Spleen (tissue), 11 donors: ENCODE data around the gene SUZ12. TPM values are rescaled to one million over a fixed set of nuclear protein-coding genes. Genes with fewer than 3 reads are reported as not detected.

Source experiments
- DNase-seq: peaks from one replicate; pipeline ENCODE4 v3.0.0-alpha.2; 2020
- H3K27ac ChIP-seq, 8 donors: fragments of 200-600 bp; sonication (generic) in 7 of 8; 1 replicate in 4 of 8; 2 replicates in 4 of 8; pipeline versions ENCODE4 v1.5.0 to v1.8.0; 2016 to 2021; ENCODE audit warnings: inconsistent platforms in 4 of 8, mild to moderate bottlenecking in 4 of 8, moderate library complexity in 1 of 8
- H3K27me3 ChIP-seq, 7 donors: fragments of 200-600 bp; sonication (generic) in 6 of 7; replicated peaks in 1 of 7; 1 replicate in 4 of 7; 2 replicates in 3 of 7; pipeline versions ENCODE4 v1.5.0 to v1.8.0; 2016 to 2021; ENCODE audit warnings: inconsistent platforms in 3 of 7, mild to moderate bottlenecking in 1 of 7
- H3K36me3 ChIP-seq, 6 donors: fragments of 200-600 bp; sonication (generic) in 5 of 6; 1 replicate in 4 of 6; 2 replicates in 2 of 6; pipeline versions ENCODE4 v1.5.0 to v1.8.0; 2016 to 2021; ENCODE audit warnings: inconsistent platforms in 2 of 6
- H3K4me1 ChIP-seq, 6 donors: fragments of 200-600 bp; sonication (generic) in 5 of 6; 1 replicate in 3 of 6; 2 replicates in 3 of 6; pipeline versions ENCODE4 v1.5.0 to v1.8.0; 2016 to 2021; ENCODE audit warnings: inconsistent platforms in 3 of 6
- H3K4me3 ChIP-seq, 8 donors: fragments of 200-600 bp; sonication (generic) in 7 of 8; 1 replicate in 4 of 8; 2 replicates in 4 of 8; pipeline versions ENCODE4 v1.5.0 to v1.8.0; 2016 to 2021; ENCODE audit warnings: inconsistent platforms in 4 of 8, mild to moderate bottlenecking in 4 of 8, moderate library complexity in 2 of 8
- H3K9me3 ChIP-seq, 8 donors: fragments of 200-600 bp; sonication (generic) in 7 of 8; 1 replicate in 4 of 8; 2 replicates in 4 of 8; pipeline versions ENCODE4 v1.5.0 to v1.8.0; 2016 to 2021; ENCODE audit warnings: inconsistent platforms in 4 of 8
- POLR2A ChIP-seq, 3 donors: fragments of 450-650 bp; IDR thresholded peaks; one replicate each; pipeline ENCODE4 v1.5.1; 2017; ENCODE audit warnings: antibody characterized with exemption in 3 of 3, mild to moderate bottlenecking in 1 of 3
- POLR2AphosphoS5 ChIP-seq, 3 donors: sonication (generic); formaldehyde crosslinking; IDR thresholded peaks; one replicate each; pipeline ENCODE4 v1.5.1; 2017; ENCODE audit warnings: antibody characterized with exemption in 3 of 3
- WGBS, 5 donors: extraction: QIAGEN DNeasy Blood & Tissue Kit in 3 of 5; methylation state at CpG; one replicate each; pipeline versions ENCODE4 v1.1.5 to v1.1.7; 2013 to 2018; 5-methylcytosine and 5-hydroxymethylcytosine counted together
- intact Hi-C: fragments of 100-400 bp; cut with DNase I; formaldehyde crosslinking; loops from one replicate; pipeline ENCODE4 v1.15.0; 2023; ENCODE audit warnings: low total_unique reads
- polyA plus RNA-seq, 3 donors: library from polyadenylated mRNA; stranded (reverse); fragments of 200-250 nt; gene quantifications; one replicate each; pipeline ENCODE4 v1.2.1, GENCODE V29; 2013
- total RNA-seq, 7 donors: library from RNA; depleted of rRNA in 3 of 7; stranded (reverse); fragments of >200 nt in 3 of 7; fragmentation: NEBNext Ultra II Directional in 4 of 7; extraction: Animal tissue kit (Norgen Biotek cat#: 25700) in 4 of 7; gene quantifications; one replicate each; pipeline versions ENCODE4 v1.1.0 to v1.2.1, GENCODE V29; 2016 to 2021
- TF ChIP-seq, protein P1 (sequence below), 11 experiments: fragments of 200-600 bp in 7 of 11; fragments of 450-650 bp in 4 of 11; sonication (generic) in 4 of 11; IDR thresholded peaks in 8 of 11; conservative IDR thresholded peaks in 3 of 11; 1 replicate in 7 of 11; 2 replicates in 4 of 11; pipeline versions ENCODE4 v1.4.0 to v1.8.0; 2016 to 2021; ENCODE audit warnings: antibody characterized with exemption in 11 of 11, inconsistent platforms in 4 of 11, mild to moderate bottlenecking in 1 of 11
- donor health status: healthy with polysubstance abuse.
- donor health status: DM: no; HTN: no; CAD: no; lungs with moderate emphysema.
- donor health status: DM: no; HTN: no; CAD: no.
- donor health status: Bipolar disorder and iron deficiency.
- donor health status: healthy.
- donor health status: DM: no; HTN: no; CAD: no.
- donor health status: DM: yes; HTN: yes; CAD: no.

The SUZ12 gene
- total and polyA plus RNA-seq, 10 donors: 14.9 to 38.7 (median 29.8) TPM

DNA sequence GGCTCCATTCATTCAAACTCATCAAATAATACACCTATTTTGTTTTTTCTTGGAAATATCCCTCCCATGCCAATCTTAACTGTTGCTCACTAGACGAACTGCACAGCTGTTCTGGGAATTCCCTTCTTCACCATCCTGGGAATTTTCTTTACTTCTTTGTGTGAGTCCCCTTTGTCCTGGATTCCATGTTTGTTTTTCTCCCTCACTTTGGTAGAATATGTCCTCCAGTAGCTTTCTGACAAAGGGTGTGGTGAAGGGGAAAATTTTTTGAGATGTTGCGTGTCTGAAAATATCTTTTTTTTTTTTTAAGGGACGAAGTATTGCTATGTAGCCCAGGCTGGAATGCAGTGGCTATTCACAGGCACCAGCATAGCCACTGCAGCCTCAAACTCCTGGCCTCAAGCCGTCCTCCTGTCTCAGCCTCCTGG, 18.1 kb upstream of the SUZ12 start:
- WGBS, 5 donors: 67 to 83% (median 81%) methylated on average over 4 of the region's 4 CpGs
- H3K36me3 ChIP-seq: no peaks in the 10 kb centered on the region
- peaks cover 0 to 31% (median 21%) of the 10 kb centered on the region in 7 donors for H3K27me3 ChIP-seq
- DNase-seq: no peak
- TF ChIP-seq POLR2AphosphoS5 (IDR thresholded peaks at IDR 0.05): no peak
- TF ChIP-seq POLR2A (IDR thresholded peaks at IDR 0.05): no peak
- TF ChIP-seq, protein P1, sequence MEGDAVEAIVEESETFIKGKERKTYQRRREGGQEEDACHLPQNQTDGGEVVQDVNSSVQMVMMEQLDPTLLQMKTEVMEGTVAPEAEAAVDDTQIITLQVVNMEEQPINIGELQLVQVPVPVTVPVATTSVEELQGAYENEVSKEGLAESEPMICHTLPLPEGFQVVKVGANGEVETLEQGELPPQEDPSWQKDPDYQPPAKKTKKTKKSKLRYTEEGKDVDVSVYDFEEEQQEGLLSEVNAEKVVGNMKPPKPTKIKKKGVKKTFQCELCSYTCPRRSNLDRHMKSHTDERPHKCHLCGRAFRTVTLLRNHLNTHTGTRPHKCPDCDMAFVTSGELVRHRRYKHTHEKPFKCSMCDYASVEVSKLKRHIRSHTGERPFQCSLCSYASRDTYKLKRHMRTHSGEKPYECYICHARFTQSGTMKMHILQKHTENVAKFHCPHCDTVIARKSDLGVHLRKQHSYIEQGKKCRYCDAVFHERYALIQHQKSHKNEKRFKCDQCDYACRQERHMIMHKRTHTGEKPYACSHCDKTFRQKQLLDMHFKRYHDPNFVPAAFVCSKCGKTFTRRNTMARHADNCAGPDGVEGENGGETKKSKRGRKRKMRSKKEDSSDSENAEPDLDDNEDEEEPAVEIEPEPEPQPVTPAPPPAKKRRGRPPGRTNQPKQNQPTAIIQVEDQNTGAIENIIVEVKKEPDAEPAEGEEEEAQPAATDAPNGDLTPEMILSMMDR (IDR thresholded peaks at IDR 0.05 in 8 of 11, conservative IDR thresholded peaks at IDR 0.05 in 3 of 11): no peak
- peaks cover 0 to 17% (median 3%) of the 10 kb centered on the region in 6 donors for H3K4me1 ChIP-seq
- no peaks in the 10 kb centered on the region for H3K9me3 ChIP-seq
- H3K27ac ChIP-seq: no peak overlapping the region
- H3K4me3 ChIP-seq: no peak overlapping the region
- intact Hi-C loops: no loop called here

DNA sequence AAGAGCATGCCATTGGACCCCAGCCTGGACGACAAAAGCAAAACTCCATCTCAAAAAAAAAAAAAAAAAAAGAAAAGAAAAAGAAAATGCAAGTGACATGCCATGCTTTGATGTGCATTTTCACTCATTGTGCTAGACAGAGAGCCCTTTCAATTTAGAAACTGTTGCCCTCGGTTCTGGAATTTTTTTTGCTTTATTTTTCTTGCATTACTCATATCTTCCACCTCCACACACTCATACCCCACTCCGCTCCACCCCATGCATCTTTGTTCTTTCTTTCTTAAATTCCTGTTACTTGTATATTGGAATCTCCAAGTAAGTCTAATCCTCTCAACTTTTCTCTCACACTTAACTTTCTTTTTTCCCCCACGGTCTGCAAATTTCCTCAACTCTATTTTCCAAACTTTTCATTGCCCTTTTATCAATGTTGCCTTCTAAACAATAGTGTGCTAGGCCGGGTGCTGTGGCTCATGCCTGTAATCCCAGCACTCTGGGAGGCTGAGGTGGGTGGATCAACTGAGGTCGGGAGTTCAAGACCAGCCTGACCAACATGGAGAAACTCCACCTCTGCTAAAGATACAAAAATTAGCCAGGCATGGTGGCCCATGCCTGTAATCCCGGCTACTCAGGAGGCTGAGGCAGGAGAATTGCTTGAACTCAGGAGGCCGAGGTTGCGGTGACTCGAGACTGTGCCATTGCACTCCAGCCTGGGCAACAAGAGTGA, 16.8 kb upstream of the SUZ12 start:
- intact Hi-C loops: no loop called here
- Histone ChIP-seq H3K4me1 (peaks cover 0 to 24% (median 3%) of the 10 kb centered on the region in 6 donors), H3K27ac (no peak overlapping the region), H3K4me3 (no peak overlapping the region), H3K36me3 (no peaks in the 10 kb centered on the region), H3K9me3 (no peaks in the 10 kb centered on the region), H3K27me3 (peaks cover 0 to 31% (median 21%) of the 10 kb centered on the region in 7 donors)
- WGBS, 5 donors: 75 to 87% (median 82%) methylated on average over 10 of the region's 10 CpGs
- DNase-seq: no peak
- TF ChIP-seq POLR2A (IDR thresholded peaks at IDR 0.05): no peak
- TF ChIP-seq, protein P1 (IDR thresholded peaks at IDR 0.05 in 8 of 11, conservative IDR thresholded peaks at IDR 0.05 in 3 of 11): no peak
- no peak for TF ChIP-seq POLR2AphosphoS5 (IDR thresholded peaks at IDR 0.05)

DNA sequence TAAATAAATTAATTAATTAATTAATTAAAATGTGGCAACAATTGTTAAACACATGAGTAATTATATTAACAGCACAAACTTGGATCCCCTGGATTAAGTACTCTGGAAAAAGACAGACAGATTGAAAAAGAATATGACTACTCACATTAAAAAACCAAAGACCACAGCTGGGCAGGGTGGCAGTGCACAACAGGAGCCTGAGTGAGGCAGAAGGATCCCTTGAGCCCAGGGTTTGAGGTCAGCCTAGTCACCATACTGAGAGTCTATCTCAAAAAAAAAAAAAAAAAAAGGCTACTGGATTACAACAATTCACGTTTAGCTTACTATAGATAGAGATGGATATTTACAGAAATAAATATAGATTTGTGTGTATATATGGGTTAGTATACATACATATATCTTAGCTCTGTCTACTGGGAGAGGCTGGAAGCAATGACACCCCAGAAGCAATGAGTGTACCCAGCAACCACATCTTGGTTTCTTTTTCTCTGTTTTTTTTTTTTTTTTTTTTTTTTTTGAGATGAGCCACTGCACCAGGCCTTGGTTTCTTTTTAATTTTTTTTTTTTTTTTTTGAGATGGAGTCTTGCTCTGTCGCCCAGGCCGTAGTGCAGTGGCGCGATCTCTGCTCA, 10.6 kb upstream of the SUZ12 start:
- TF ChIP-seq, protein P1 (IDR thresholded peaks at IDR 0.05 in 8 of 11, conservative IDR thresholded peaks at IDR 0.05 in 3 of 11): no peak
- TF ChIP-seq POLR2A (IDR thresholded peaks at IDR 0.05): no peak
- no peak for TF ChIP-seq POLR2AphosphoS5 (IDR thresholded peaks at IDR 0.05)
- no peak for DNase-seq
- Histone ChIP-seq H3K36me3 (no peaks in the 10 kb centered on the region), H3K4me3 (no peak overlapping the region), H3K4me1 (peaks cover 0 to 15% (median 0%) of the 10 kb centered on the region in 6 donors), H3K9me3 (no peaks in the 10 kb centered on the region), H3K27me3 (no peaks in the 10 kb centered on the region), H3K27ac (no peak overlapping the region)
- WGBS, 5 donors: 80 to 91% (median 88%) methylated on average over 5 of the region's 5 CpGs
- intact Hi-C loops: no loop called here

DNA sequence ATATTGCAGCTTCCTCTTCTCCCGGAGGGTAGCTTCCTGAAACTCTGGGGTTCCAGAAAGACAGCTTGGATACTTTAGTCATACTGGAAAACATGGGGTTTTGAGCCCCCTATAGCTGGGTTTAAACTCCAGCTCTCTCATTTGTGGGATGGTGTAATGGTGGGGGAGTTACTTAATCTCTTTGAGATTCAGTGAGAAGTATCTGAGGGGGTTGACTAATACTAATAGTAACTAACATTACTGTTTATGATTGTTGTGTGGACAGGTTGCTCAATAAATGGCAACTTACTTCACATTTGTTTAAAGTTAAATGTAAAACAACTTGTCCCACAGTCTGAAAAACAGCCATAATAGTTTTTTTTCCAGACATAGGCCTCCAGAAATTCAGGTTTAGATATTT, 5.1 kb upstream of the SUZ12 start:
- Histone ChIP-seq H3K4me3 (no peak overlapping the region), H3K27ac (no peak overlapping the region), H3K4me1 (peaks cover 0 to 7% (median 5%) of the 10 kb centered on the region in 6 donors), H3K27me3 (no peaks in the 10 kb centered on the region), H3K36me3 (no peaks in the 10 kb centered on the region), H3K9me3 (no peaks in the 10 kb centered on the region)
- 27 to 65% (median 42%) methylated on average over 1 of the region's 1 CpG for WGBS, 5 donors
- no peak for TF ChIP-seq POLR2AphosphoS5 (IDR thresholded peaks at IDR 0.05)
- TF ChIP-seq, protein P1 (IDR thresholded peaks at IDR 0.05 in 8 of 11, conservative IDR thresholded peaks at IDR 0.05 in 3 of 11): no peak
- DNase-seq: no peak
- intact Hi-C loops: no loop called here
